Cardiac fibroblast (primary cell): ENCODE measurements around the gene ALK.

ENCODE experiments used
- DNase-seq, 2 donors: peaks; one replicate each; pipeline versions ENCODE4 v3.0.0 to v3.0.0-alpha.2; 2010; ENCODE audit warnings: low read depth in 2 of 2
- H3K4me3 ChIP-seq, 2 donors: replicated peaks in 1 of 2; 1 replicate in 1 of 2; 2 replicates in 1 of 2; pipeline ENCODE4 v1.5.1; 2011; ENCODE audit warnings: low read depth in 2 of 2, low read length in 2 of 2, mild to moderate bottlenecking in 2 of 2, moderate library complexity in 1 of 2
- CTCF ChIP-seq: IDR thresholded peaks from one replicate; pipeline ENCODE4 v1.5.1; 2011; ENCODE audit warnings: low read depth, mild to moderate bottlenecking, low read length, inconsistent platforms

Gene ALK

GRCh38 chr2:29347774-29348461, 573.5 kb downstream of the ALK start:
- no peak for DNase-seq
- H3K4me3 ChIP-seq = no peak overlapping the region
- TF ChIP-seq CTCF = no peak

DNA sequence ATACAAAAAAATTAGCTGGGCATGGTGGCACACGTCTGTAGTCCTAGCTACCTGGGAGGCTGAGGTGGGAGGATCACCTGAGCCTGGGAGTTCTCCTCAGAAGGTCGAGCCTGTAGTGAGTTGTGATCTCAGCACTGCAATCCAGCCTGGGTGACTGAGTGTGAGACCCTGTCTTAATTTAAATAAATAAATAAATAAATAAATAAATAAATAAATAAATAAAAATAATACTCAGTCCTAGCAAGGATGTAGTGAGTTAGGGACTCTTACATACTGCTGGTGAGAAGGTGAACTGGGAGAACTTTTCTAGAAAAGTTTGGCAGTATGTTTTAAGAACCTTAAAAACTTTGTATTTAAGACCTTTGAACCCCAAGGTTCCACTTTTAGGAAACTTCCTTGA, 576.1 kb downstream of the ALK start:
- no peak overlapping the region for H3K4me3 ChIP-seq
- DNase-seq = no peak
- TF ChIP-seq CTCF = no peak

GRCh38 chr2:29343830-29344229, 577.6 kb downstream of the ALK start:
- no peak overlapping the region for H3K4me3 ChIP-seq
- TF ChIP-seq CTCF = no peak
- no peak for DNase-seq

DNA sequence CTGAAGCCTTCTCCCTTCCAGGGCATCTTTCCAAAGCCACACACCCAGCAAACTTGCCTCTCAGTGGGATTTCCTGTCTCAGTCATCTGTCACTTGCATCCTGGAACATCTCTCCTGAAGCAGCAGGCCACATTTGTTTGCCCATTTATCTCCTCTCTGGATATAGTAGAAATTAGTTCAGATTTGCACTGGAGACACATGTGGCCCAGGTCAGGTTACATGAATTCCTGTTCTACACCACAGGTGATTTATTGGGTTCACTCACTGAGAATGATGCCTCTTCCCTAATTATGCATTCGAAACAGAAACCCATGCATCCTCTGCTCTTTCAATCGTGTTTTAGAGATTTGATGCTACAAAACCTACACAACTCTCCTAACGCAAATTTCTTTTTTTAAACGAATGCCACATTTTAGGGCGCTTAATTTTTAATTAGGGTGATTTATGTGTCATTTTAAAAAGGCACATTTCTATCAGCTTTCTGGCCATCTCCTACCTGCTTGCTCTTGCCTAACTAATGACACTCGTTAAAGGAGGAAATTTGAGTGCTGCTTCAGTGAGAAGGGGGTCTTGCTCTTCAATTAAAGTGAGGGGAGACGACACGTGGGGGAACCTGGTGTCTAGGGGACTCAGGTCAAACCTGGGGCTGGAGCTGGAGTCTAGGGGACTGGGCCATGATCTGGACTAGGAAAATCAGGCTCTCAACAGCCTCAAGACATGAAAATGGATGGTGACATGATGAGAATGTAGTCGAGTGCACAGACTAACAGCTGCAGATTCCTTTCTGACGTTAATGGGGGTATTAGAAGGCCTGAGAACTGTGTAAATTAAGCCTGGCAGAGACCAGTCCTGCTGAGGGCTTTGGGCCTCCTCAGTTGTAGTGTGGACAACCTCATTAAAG, 584.8 kb downstream of the ALK start:
- no peak for DNase-seq
- no peak overlapping the region for H3K4me3 ChIP-seq
- TF ChIP-seq CTCF = no peak

- DNase-seq = no peak
- TF ChIP-seq CTCF = no peak
Observed at GRCh38 chr2:29335396-29335795, 586.0 kb downstream of the ALK start.

GRCh38 chr2:29334706-29335105, 586.7 kb downstream of the ALK start:
- no peak overlapping the region for H3K4me3 ChIP-seq
- no peak for DNase-seq
- TF ChIP-seq CTCF = no peak

More at GRCh38 chr2:29335396-29335795, 586.0 kb downstream of the ALK start:
- H3K4me3 ChIP-seq = no peak overlapping the region
